GM12872 (cell line): Measurements from ENCODE around the gene ZBTB1.

Source experiments
- TF ChIP-seq, protein P1 (sequence below): IDR thresholded peaks from 3 replicates; pipeline ENCODE4 v1.5.1; 2011; ENCODE audit warnings: low read depth, mild to moderate bottlenecking, low read length, moderate library complexity; ENCODE audit not compliant: insufficient read depth

Gene ZBTB1, protein sequence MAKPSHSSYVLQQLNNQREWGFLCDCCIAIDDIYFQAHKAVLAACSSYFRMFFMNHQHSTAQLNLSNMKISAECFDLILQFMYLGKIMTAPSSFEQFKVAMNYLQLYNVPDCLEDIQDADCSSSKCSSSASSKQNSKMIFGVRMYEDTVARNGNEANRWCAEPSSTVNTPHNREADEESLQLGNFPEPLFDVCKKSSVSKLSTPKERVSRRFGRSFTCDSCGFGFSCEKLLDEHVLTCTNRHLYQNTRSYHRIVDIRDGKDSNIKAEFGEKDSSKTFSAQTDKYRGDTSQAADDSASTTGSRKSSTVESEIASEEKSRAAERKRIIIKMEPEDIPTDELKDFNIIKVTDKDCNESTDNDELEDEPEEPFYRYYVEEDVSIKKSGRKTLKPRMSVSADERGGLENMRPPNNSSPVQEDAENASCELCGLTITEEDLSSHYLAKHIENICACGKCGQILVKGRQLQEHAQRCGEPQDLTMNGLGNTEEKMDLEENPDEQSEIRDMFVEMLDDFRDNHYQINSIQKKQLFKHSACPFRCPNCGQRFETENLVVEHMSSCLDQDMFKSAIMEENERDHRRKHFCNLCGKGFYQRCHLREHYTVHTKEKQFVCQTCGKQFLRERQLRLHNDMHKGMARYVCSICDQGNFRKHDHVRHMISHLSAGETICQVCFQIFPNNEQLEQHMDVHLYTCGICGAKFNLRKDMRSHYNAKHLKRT

DNA sequence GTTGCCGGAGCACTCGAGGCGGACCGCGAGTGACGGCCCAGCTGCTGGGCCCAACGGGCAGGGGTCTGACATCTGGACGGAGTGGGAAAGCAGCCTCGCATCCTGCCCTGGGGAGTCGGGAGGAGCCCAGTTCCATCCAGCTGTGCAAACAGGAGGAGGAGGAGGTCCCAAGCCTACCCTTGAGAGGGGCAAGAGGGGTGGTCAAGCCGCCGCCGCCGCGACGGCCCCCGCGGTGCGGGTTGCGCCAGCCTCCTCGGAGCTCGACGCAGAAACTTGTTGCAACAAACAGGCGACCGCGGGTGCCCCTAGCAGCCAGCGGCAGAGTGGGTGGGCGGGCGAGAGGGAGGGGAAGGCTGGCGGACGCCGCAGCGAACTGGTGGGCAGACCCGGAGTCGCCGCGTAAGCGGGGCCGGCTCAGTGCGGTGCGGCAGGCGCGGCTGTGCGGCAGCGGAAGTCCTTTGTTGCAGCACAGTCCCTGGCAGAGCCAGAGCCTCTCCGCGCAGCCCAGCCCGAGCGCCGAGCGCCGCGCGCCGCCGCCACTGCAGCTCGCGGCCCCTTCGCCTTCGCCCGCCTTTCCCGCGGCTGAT, at the start of gene ZBTB1:
ZBTB1 (plus strand) TSS at position 461 of the 587 bp plus-strand sequence. CDS start 16,735 bp downstream, outside the sequence.
- TF ChIP-seq, protein P1, sequence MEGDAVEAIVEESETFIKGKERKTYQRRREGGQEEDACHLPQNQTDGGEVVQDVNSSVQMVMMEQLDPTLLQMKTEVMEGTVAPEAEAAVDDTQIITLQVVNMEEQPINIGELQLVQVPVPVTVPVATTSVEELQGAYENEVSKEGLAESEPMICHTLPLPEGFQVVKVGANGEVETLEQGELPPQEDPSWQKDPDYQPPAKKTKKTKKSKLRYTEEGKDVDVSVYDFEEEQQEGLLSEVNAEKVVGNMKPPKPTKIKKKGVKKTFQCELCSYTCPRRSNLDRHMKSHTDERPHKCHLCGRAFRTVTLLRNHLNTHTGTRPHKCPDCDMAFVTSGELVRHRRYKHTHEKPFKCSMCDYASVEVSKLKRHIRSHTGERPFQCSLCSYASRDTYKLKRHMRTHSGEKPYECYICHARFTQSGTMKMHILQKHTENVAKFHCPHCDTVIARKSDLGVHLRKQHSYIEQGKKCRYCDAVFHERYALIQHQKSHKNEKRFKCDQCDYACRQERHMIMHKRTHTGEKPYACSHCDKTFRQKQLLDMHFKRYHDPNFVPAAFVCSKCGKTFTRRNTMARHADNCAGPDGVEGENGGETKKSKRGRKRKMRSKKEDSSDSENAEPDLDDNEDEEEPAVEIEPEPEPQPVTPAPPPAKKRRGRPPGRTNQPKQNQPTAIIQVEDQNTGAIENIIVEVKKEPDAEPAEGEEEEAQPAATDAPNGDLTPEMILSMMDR = no peak

DNA sequence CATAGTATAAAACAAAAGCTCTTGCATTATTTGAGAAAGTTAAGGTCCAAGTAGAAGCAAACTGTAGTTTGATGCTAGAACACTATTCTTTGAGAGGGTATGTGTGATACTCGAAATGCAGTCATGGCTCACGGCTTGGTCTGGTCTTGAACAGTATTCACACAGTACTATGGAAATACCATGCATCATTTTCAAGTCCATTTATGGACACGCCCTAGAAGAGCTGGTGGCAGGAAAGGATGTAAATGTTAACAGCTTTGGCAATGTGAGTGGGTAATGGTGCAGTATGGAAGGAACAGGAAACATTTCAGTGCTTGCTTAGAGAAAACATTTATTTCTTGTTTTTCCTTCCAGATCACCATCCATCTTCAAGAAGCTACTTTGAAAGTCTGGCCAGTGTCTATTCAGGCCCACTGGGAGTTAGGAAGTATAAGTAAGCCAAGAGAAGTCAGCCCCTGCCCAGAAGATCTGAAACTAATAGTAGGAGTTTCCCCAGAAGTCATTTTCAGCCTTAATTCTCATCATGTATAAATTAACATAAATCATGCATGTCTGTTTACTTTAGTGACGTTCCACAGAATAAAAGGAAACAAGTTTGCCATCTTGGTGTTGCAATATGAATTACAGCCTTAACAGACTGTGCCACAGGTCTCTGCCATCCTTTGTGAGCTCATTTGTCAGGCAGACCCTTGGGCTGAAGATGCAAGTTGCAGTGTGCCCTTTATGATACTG, 45.0 kb upstream of the ZBTB1 start:
- TF ChIP-seq, protein P1 = no peak

DNA sequence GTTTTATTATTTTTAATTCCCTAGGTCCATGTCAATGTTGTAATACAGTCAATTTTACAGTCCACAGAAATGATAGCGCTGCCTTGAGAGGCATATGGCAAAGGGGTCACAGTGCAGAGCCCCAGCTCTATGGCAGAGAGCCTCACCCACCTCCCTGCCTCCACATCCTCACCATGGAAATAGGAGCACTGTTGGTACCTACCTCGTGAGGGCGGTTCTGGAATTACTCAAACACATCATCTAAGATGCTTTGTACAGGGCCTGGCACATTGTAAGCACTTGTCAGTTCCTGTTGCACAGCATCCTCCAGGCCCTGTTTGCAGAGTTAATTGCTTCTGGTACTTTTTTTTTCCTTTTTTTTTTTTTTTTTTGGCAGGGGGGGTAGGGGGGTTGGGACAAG, 43.3 kb upstream of the ZBTB1 start:
- TF ChIP-seq, protein P1 = no peak

DNA sequence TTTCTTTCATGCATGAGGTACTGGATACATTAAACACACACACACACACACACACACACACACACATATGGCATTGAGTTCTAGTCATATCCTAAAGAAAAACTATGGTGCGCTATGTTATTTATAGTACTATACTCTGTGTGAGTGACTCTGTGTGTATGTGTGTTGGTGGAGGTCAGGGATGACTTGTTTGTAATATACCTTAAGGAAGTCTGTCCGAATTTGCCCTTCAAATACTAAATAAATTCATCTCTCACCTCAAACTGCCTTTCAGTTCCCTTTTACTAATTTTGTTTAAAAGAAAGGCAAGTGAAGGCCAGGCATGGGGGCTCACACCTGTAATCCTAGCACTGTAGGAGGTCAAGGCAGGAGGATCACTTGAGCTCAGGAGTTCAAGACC, 41.4 kb upstream of the ZBTB1 start:
- TF ChIP-seq, protein P1 = no peak

DNA sequence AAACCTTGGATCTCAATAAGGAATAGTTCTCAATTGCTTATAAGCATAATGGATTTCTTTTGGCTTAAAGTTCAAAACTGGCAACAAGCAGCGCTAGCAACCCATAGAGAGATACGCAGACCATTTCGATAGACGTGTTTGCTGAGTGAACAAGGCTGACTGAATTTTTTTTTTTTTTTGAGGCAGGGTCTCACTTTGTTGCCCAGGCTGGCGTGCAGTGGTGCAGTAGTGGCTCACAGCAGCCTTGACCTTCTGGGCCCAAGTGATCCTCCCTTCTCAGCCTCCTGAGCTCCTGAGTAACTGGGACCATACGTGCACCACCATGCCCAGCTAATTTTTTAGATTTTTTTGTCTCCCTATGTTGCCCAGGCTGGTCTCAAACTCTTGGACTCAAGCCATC, 40.7 kb upstream of the ZBTB1 start:
- TF ChIP-seq, protein P1 = no peak

DNA sequence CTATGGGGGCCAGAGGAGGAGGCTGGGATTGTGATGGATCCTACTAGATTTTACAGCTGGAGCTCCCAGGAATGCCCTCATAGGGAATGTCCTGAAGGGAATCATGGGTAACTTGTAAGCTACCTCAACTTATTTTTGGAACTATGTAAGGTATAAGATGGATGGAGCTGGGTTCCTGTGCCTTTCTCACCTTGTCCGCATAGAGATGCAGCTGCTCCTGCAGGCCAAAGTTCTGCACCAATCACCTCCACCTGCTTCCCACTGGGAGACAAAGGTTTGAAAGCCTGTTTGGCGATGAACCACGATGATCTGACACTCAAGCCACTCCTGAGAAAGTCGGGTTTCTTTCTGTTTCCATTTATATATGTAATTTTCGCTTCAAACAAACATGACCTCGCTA, 39.9 kb upstream of the ZBTB1 start:
- TF ChIP-seq, protein P1 = no peak

DNA sequence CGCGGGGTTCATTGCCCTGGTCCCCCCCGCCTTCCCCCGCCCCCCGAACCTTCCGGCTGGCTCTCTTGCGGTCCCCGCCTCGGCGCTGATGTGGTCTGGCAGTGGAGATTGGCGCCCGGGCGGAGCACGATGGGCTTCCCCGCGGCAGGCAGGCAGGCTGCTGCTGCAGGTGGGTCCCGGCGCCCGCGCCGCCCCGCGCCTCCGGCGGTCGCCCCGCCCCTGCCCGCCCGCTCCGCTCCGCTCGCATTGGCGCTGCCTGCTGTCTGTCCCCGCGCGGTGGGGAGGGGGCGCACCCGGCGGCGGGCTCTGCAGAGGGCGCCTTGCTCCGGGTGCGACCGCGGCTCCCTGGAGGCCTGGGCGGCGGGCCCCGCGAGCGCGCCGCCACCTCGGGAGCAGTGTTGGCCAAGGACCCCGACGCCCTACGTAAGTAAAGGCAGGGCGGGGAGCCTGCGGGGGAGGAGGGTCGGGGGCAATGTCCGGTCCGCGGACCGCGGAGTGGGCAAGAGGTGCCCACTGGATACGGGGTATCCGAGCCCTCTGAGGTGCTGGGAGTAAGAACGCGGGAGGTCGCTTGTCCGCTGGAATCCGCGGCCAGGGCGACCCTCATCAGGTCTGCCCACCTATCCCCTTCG, 39.3 kb upstream of the ZBTB1 start, which contains the start of gene AKAP5:
AKAP5 (plus strand) TSS at position 309 of the 632 bp plus-strand sequence. CDS start 2,896 bp downstream, outside the sequence.
- TF ChIP-seq, protein P1 = no peak
